NT2/D1 (cell line): Measurements from ENCODE around the gene FN1.

ENCODE experiments used
- SUZ12 ChIP-seq: IDR thresholded peaks from 2 replicates; pipeline ENCODE4 v1.6.1; 2011; ENCODE audit not compliant: insufficient read length, insufficient read depth; ENCODE audit errors: extremely low read depth
- YY1 ChIP-seq: IDR thresholded peaks from 2 replicates; pipeline ENCODE4 v1.6.1; 2011; ENCODE audit not compliant: insufficient read length, insufficient read depth
- ZNF274 ChIP-seq: IDR thresholded peaks from 2 replicates; pipeline ENCODE4 v1.6.1; 2011; ENCODE audit warnings: mild to moderate bottlenecking, low read depth, low read length

DNA sequence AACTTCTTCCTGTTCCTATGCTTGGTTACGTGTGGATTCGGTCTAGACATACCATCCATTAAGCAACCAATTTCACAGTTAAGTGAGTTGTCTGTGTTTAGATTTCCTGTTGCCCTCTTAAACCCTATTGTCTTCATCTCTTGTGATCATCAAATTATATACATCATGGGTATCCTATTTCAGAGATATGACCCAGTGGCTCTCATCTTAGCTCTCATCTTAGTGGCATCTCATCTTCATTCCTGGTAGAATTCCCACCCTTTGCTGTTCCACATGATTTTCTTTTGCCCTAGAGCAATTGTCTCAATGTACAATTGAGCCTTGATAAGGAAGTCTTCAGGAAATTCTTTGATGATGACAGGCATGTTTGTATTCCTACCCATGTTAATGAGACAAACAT, 29.4 kb upstream of the FN1 start:
- TF ChIP-seq YY1 (no peak), SUZ12 (no peak), ZNF274 (no peak)
